RWPE1 (cell line): ENCODE data around the gene HTR3D.
"Not testable (repeated sequence)": the region's sequence is repeated elsewhere in the genome, so short reads cannot be mapped to it uniquely, and the experiment has no call there.

ENCODE experiments used
- CTCF ChIA-PET: fragments of 350-600 bp; sonication (Branson Sonifier 250); formaldehyde crosslinking; extraction: SDS; loops from one replicate; lab custom pipeline; 2021; lab: Yijun Ruan, JAX
- POLR2A ChIA-PET: fragments of 400-600 bp; formaldehyde crosslinking; extraction: SDS; loops from one replicate; lab custom pipeline; 2020; ENCODE audit warnings: antibody characterized with exemption; ENCODE audit not compliant: low non-redundant PET; lab: Yijun Ruan, JAX
- DNase-seq: peaks from one replicate; pipeline ENCODE4 v3.0.0; 2012; ENCODE audit warnings: low spot score
- H3K27ac ChIP-seq: fragments of 450-650 bp; 2 replicates; pipeline ENCODE4 v1.5.1; 2017
- CTCF ChIP-seq: fragments of 450-650 bp; conservative IDR thresholded peaks from 2 replicates; pipeline ENCODE4 v1.5.1; 2017; ENCODE audit warnings: low read depth, mild to moderate bottlenecking

The HTR3D gene

DNA sequence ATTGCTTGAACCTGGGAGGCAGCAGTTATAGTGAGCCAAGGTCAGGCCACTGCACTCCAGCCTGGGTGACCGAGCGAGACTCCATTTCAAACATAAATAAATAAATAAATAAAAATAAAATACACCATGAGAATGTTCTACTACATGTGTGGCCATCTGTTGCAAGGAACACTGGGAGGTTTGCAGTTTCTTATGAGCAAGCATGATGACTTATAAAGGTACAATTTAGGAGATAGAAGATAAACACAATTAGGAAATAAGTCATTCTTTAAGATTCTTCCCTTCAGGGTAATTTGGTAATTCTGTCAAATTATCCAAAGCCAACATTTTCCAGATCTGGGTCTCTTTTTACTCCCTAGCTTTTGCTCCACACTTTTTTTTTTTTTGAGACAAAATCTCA lies 34.7 kb downstream of the HTR3D start:
- ChIA-PET CTCF (no interaction called here), POLR2A (no interaction called here)
- DNase-seq: no peak
- TF ChIP-seq CTCF: no peak
- no peak overlapping the region for H3K27ac ChIP-seq

- DNase-seq: no peak
- H3K27ac ChIP-seq: no peak overlapping the region
- no peak for TF ChIP-seq CTCF
- ChIA-PET CTCF (no interaction called here), POLR2A (no interaction called here)
Observed at GRCh38 chr3:184067573-184068055, 36.1 kb downstream of the HTR3D start.

DNA sequence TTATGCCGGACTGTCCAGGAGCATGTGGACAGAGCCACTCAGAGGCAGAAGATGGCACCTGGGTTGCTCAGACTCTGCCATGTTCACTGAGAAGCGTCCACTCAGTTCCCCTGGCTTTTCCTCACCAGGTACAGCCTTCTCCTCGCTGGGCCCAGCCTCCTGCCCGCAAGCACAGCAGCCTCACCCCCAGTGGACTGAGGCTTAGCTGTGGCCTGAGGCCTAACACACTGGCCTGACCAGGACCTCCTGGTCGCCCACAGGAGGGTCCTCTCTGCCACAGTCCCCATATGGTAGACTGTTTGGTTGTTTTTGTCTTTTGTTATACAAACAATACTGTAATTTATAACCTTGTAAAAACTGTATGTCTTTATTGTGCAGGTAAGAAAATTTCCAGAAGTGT lies 36.8 kb downstream of the HTR3D start:
- POLR2A ChIA-PET: no interaction called here
- TF ChIP-seq CTCF: no peak
- CTCF ChIA-PET: no interaction called here
- DNase-seq: no peak
- H3K27ac ChIP-seq: no peak overlapping the region

DNA sequence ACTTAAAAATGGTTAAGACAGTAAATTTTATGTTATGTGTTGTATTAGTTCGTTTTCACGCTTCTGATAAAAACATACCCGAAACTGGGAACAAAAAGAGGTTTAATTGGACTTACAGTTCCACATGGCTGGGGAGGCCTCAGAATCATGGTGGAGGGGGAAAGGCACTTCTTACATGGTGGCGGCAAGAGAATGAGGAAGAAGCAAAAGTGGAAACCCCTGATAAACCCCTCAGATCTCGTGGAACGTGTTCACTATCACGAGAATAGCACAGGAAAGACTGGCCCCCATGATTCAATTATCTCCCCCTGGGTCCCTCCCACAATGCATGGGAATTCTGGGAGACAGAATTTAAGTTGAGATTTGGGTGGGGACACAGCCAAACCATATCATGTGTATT lies 39.6 kb downstream of the HTR3D start:
- CTCF ChIA-PET, POLR2A ChIA-PET, H3K27ac ChIP-seq, DNase-seq: not testable (repeated sequence)

DNA sequence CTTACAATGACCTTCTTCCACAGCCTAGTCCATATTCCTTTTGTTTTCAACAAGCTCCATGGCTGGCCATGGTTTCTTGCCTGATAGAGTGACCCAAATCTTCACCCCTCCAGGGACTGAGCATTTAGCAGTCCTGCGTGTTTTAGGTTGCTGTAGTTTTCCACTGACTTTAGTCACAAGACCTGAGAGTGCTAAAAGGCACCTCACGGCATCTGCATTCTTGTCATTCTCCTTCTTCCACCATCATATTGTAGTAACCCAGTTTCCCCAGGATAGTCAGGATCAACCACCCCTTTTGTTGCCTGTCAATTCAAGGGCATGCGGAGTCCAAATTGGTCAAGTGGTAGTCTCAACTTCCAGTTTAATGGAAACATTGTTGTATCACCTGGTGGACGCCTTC lies 42.1 kb downstream of the HTR3D start:
- no peak overlapping the region for H3K27ac ChIP-seq
- ChIA-PET POLR2A (no interaction called here), CTCF (no interaction called here)
- no peak for DNase-seq
- no peak for TF ChIP-seq CTCF

GRCh38 chr3:184075901-184076300 lies 44.4 kb downstream of the HTR3D start:
- ChIA-PET POLR2A (no interaction called here), CTCF (no interaction called here)
- no peak for TF ChIP-seq CTCF
- DNase-seq: no peak
- H3K27ac ChIP-seq: no peak overlapping the region

DNA sequence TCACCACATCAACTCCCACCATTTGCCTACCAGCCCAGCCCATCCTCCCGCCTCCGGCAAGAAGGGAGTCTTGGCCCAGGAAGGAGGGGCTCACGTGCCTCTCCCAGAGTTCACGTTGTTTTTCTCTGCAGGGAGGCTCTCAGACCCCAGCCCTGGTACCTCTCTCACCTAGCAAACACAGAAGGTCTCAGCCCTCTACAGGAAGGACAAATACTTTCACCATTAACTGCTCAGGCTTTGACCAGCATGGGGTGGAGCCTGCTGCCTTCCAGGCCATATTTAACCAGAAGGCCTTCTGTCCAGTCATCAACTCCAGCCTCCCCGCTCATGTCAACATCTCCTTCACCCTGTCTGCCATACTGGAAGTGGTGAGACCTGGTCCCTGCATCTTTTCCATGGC lies 46.3 kb downstream of the HTR3D start:
- POLR2A ChIA-PET: no interaction called here
- no peak for TF ChIP-seq CTCF
- DNase-seq: no peak
- CTCF ChIA-PET: no interaction called here
- no peak overlapping the region for H3K27ac ChIP-seq
